HG02870 (cell line): ENCODE measurements around the gene SHF.

Experiments used
- ATAC-seq: cut with Tn5 transposase; IDR thresholded peaks from one replicate; pipeline ENCODE4 v1.9.1; 2021; ENCODE audit warnings: mild to moderate bottlenecking, moderate library complexity; ENCODE audit not compliant: unreplicated experiment

SHF gene

GRCh38 chr15:45128971-45129639 is 58.7 kb downstream of the SHF start:
- ATAC-seq: no peak

GRCh38 chr15:45126535-45127158 is 61.1 kb downstream of the SHF start:
- no peak for ATAC-seq

GRCh38 chr15:45123397-45123796 is 64.4 kb downstream of the SHF start:
- no peak for ATAC-seq

- ATAC-seq: no peak
Measured at GRCh38 chr15:45122719-45123118, 65.0 kb downstream of the SHF start.

GRCh38 chr15:45121706-45122417 is 65.9 kb downstream of the SHF start:
- no peak for ATAC-seq

GRCh38 chr15:45121020-45121419 is 66.7 kb downstream of the SHF start:
- no peak for ATAC-seq

- ATAC-seq: no peak
Measured at GRCh38 chr15:45120081-45120972, 67.4 kb downstream of the SHF start.

GRCh38 chr15:45118996-45119395 is 68.8 kb downstream of the SHF start:
- ATAC-seq: no peak

- peak; percentile 93 for ATAC-seq
Measured at GRCh38 chr15:45118131-45118588, 69.6 kb downstream of the SHF start.

GRCh38 chr15:45117308-45118130 is 70.2 kb downstream of the SHF start:
- peak; percentile 8 for ATAC-seq
